Endometrial microvascular endothelial cells (primary cell): Measurements from ENCODE around the gene KRT25. TPM values are rescaled to one million over a fixed set of nuclear protein-coding genes. Genes with fewer than 3 reads are reported as not detected.
"Not testable (repeated sequence)": the region's sequence is repeated elsewhere in the genome, so short reads cannot be mapped to it uniquely, and the experiment has no call there.

Experiments used
- in situ Hi-C: cut with HindIII; loops from 2 replicates; pipeline ENCODE4 v1.10.0; 2017; ENCODE audit warnings: low sequenced_read_pairs, low pct_unique_long_range_greater_than_20kb; ENCODE audit errors: inconsistent ontology term
- total RNA-seq: library from RNA; depleted of rRNA; stranded (reverse); fragments of >200 nt; gene quantifications from one replicate; pipeline ENCODE4 v1.2.3, GENCODE V29; 2015; ENCODE audit errors: inconsistent ontology term

The KRT25 gene
- total RNA-seq, 1 donor from 2014 or later, result not detected

- in situ Hi-C loops, result loop anchor here (25.0 kb wide), 1 partner anchor 101 kb away; the partner anchor contains the start of gene KRT222
Observed at GRCh38 chr17:40763752-40764151, 8.6 kb upstream of the KRT25 start.

GRCh38 chr17:40760105-40761016 is 5.2 kb upstream of the KRT25 start:
- in situ Hi-C loops, result loop anchor here (25.0 kb wide), 1 partner anchor 98 kb away; the partner anchor contains the start of gene KRT222

- in situ Hi-C loops, result loop anchor here (25.0 kb wide), 1 partner anchor 92 kb away; the partner anchor contains the start of gene KRT222
Observed at GRCh38 chr17:40753804-40754203, 1.3 kb downstream of the KRT25 start.

GRCh38 chr17:40751065-40751464 is 4.1 kb downstream of the KRT25 start:
- in situ Hi-C loops, result loop anchor here (25.0 kb wide), 1 partner anchor 89 kb away; the partner anchor contains the start of gene KRT222

GRCh38 chr17:40750391-40750790 is 4.7 kb downstream of the KRT25 start:
- in situ Hi-C loops, result loop anchor here (25.0 kb wide), 1 partner anchor 88 kb away; the partner anchor contains the start of gene KRT222

GRCh38 chr17:40748666-40749065 is 6.5 kb downstream of the KRT25 start:
- in situ Hi-C loops, result not testable (repeated sequence)

GRCh38 chr17:40738553-40738952 is 16.6 kb downstream of the KRT25 start:
- in situ Hi-C loops, result no loop called here

GRCh38 chr17:40735016-40735415 is 20.1 kb downstream of the KRT25 start:
- in situ Hi-C loops, result no loop called here

GRCh38 chr17:40734018-40734417 is 21.1 kb downstream of the KRT25 start:
- in situ Hi-C loops, result no loop called here

GRCh38 chr17:40730970-40731369 is 24.2 kb downstream of the KRT25 start:
- in situ Hi-C loops, result no loop called here

GRCh38 chr17:40727447-40728231 is 27.5 kb downstream of the KRT25 start:
- in situ Hi-C loops, result no loop called here

GRCh38 chr17:40726919-40727318 is 28.2 kb downstream of the KRT25 start:
- in situ Hi-C loops, result no loop called here

- in situ Hi-C loops, result no loop called here
Observed at GRCh38 chr17:40724656-40725055, 30.5 kb downstream of the KRT25 start.

- in situ Hi-C loops, result no loop called here
Observed at GRCh38 chr17:40722241-40722640, 32.9 kb downstream of the KRT25 start.

- in situ Hi-C loops, result no loop called here
Observed at GRCh38 chr17:40720899-40721298, 34.2 kb downstream of the KRT25 start.

GRCh38 chr17:40718930-40719329 is 36.2 kb downstream of the KRT25 start:
- in situ Hi-C loops, result no loop called here

- in situ Hi-C loops, result no loop called here
Observed at GRCh38 chr17:40717776-40718175, 37.4 kb downstream of the KRT25 start.

- in situ Hi-C loops, result no loop called here
Observed at GRCh38 chr17:40714473-40714872, 40.7 kb downstream of the KRT25 start.

- in situ Hi-C loops, result no loop called here
Observed at GRCh38 chr17:40707745-40708144, 47.4 kb downstream of the KRT25 start.
